KOPT-K1 (cell line): ENCODE results near the gene TEX22.

ENCODE experiments used
- H3K27ac ChIP-seq: fragments of 200-600 bp; sonication (generic); 2 replicates; pipeline ENCODE4 v1.5.1; 2016; ENCODE audit warnings: antibody characterized with exemption, mild to moderate bottlenecking, low read depth, low read length; ENCODE audit not compliant: poor library complexity, severe bottlenecking
- H3K36me3 ChIP-seq: fragments of 200-600 bp; sonication (generic); 2 replicates; pipeline ENCODE4 v1.5.1; 2017; ENCODE audit warnings: antibody characterized with exemption, mild to moderate bottlenecking, low read length, moderate library complexity; ENCODE audit not compliant: insufficient read depth
- H3K9me3 ChIP-seq: fragments of 200-600 bp; sonication (generic); 2 replicates; pipeline ENCODE4 v1.5.1; 2017; ENCODE audit warnings: antibody characterized with exemption, low read length, mild to moderate bottlenecking; ENCODE audit not compliant: insufficient read depth, poor library complexity, severe bottlenecking

Gene TEX22

GRCh38 chr14:105423488-105424195, 25.3 kb downstream of the TEX22 start:
- H3K27ac ChIP-seq, result no peak overlapping the region
- H3K36me3 ChIP-seq, result peaks cover 63% of the 10 kb centered on the region

DNA sequence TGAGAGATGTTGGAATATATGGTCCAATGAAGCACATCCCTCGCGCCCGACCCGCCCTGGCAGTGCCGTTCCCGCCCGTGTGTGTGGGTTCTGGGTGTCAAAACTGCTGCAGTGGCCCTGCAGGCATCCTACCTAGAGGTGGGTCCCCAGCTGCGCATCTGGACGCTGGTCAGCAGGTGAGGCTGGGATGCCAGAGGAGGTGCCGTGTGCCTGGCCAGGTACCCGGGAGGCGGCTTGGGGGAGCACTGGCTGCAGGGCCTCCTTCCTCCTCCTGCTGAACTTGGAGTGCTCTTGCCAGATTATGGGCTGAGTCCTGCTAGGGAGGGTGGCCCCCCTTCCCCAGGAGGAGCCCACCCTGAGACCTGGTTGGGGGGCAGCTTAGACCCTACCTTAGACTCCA, 26.5 kb downstream of the TEX22 start:
- Histone ChIP-seq H3K9me3 (peaks cover under 1% of the 10 kb centered on the region), H3K36me3 (peaks cover 70% of the 10 kb centered on the region)

More at GRCh38 chr14:105423488-105424195, 25.3 kb downstream of the TEX22 start:
- H3K9me3 ChIP-seq, result no peaks in the 10 kb centered on the region

DNA sequence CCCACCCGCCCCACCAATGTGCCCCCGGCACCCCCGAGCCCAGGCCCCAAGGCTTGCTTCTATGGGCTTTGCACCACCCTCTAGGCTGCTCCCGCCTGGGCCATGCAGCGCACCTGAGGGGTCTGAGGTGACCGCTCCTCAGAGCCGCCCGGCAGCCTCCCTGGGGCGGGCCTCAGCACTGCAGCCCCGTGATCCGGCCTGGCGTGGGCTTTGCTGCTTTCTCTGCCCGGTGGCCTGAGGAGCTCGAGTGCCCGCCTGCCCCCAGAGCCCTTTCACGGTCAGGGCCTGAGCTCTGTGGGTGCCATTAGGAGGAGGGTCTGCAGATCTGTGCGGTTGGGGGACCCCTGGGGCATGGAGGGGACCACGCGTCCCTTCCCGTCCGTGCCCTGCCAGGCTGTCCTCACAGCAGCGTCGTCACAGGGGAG, 27.5 kb downstream of the TEX22 start:
- H3K36me3 ChIP-seq, result peaks cover 79% of the 10 kb centered on the region
- H3K9me3 ChIP-seq, result peaks cover 10% of the 10 kb centered on the region
- no peak overlapping the region for H3K27ac ChIP-seq

More for the DNA sequence above, 26.5 kb downstream of the TEX22 start:
- no peak overlapping the region for H3K27ac ChIP-seq

DNA sequence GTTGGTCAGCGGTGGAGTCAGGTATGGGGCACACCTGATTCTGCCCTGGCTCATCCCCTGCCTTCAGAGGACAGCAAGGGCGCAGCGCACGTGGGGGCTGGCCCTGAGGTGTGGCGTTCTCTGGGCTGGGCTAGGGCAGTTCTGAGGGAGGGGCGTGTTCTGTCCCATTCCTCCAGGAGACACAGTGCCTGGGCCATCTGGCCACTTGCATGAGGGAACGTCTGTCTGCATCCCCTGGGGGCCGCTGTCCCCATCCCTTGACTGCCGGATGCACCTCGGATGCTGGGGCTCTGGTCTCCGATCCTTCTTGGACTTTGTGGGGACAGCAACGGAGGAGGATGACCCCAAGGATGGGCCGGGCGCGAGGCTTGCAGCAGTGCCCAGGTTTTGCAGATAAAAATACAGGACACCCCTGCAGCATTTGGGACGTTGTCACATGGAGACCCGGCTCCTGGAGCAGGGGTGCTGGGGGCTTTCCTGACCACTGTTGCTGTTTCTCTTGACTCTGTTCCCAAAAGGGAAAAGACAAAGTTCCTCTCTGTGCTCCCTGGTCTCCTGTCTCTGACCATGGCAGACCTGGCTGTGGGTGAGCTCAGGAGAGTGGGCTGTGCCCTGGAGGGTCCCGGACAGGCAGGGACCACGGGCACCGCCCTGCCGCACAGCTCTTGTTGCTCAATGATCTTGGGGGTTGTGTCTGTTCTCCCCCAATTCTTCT, 28.2 kb downstream of the TEX22 start:
- Histone ChIP-seq H3K27ac (no peak overlapping the region), H3K36me3 (peaks cover 87% of the 10 kb centered on the region), H3K9me3 (peaks cover 17% of the 10 kb centered on the region)

GRCh38 chr14:105427412-105427811, 29.1 kb downstream of the TEX22 start:
- Histone ChIP-seq H3K27ac (no peak overlapping the region), H3K36me3 (peaks cover 85% of the 10 kb centered on the region), H3K9me3 (peaks cover 18% of the 10 kb centered on the region)

DNA sequence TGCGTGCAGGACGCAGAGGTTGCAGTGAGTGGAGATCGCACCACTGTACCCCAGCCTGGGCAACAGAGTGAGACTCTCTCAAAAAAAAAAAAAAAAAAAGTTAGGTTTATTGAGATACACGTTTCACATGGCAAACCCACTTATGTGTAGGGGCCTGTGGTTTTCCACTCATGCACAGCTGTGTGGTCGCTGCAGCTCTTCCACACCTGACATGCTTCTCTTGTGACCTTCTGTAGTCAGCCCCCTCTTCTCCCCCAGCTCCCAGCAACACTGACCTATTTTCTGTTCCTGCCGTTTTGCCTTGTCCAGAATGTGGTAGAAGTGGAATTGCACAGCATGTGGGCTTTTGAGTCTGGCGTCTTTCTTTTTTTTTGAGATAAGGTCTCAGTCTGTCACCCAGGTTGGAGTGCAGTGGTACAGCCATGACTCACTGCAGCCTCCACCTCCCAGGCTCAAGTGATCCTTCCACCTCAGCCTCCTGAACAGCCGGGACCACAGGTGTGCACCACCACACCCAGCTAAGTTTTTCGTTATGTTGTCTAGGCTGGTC, 29.7 kb downstream of the TEX22 start:
- H3K9me3 ChIP-seq, result peaks cover 18% of the 10 kb centered on the region
- no peak overlapping the region for H3K27ac ChIP-seq
- H3K36me3 ChIP-seq, result peaks cover 87% of the 10 kb centered on the region

DNA sequence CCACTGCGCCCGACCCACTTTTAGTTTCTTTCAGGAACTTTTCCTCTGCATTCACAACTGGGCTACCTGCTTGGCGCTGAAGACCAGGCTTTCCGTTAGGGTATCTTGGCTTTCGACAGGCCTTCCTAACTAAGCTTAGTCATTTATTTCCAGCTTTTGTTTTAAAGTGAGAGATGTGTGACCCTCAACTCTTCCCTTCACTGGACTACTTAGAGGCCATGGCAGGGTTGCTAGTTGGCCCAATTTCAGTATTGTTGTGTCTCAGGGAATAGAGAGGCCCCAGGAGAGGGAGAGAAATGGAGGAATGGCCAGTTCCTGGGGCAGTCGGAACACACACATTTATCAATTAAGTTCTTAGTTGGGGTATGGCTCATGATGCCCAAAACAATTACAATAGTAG, 31.7 kb downstream of the TEX22 start:
- Histone ChIP-seq H3K9me3 (peaks cover 18% of the 10 kb centered on the region), H3K27ac (no peak overlapping the region), H3K36me3 (peaks cover 80% of the 10 kb centered on the region)

- Histone ChIP-seq H3K27ac (no peak overlapping the region), H3K9me3 (peaks cover 22% of the 10 kb centered on the region), H3K36me3 (peaks cover 80% of the 10 kb centered on the region)
Measured at GRCh38 chr14:105430565-105430964, 32.2 kb downstream of the TEX22 start.

- Histone ChIP-seq H3K27ac (no peak overlapping the region), H3K36me3 (peaks cover 81% of the 10 kb centered on the region), H3K9me3 (peaks cover 24% of the 10 kb centered on the region)
Measured at GRCh38 chr14:105431256-105431655, 32.9 kb downstream of the TEX22 start.

DNA sequence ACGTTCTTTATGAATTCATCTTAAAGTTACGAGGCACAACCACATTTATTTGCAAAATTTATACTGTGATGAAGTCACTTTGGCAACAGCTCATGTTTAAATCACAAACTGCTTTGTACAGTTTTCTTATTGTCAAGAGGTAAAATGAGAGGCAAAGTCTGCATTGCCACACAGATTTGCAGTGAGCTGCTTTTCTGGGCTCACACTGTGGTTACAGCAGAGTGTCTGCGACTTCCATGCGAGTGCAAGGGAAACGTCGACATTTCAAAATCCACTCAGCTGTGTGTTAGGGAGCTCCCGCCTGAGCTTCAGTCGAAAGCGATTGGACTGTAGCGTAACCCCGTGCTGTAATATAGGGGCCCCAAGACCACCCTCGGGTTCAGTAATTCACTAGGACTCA, 34.3 kb downstream of the TEX22 start:
- Histone ChIP-seq H3K36me3 (peaks cover 80% of the 10 kb centered on the region), H3K27ac (no peak overlapping the region), H3K9me3 (peaks cover 24% of the 10 kb centered on the region)

DNA sequence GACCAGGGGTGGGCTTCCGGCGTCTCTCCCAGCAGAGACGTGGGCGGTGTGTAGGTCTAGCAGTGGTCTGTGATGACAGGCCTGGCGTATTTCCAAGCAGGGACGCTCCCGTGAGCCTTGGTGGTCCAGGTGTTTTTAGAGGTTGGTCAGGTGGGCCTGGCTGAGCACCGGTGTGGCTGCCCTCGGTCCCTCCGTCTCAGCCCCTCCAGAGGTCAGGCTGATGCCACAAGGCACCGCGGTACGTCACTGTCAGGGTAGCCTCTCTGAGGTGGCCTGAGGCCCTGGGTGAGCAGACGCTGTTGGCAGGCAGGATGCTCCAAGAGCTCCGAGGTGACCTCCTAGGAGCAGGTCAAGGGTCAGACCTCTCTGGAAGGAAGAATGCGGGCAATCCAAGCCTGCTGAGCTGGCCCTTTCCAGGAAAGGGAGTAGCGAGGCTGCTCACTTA, 34.8 kb downstream of the TEX22 start:
- Histone ChIP-seq H3K27ac (no peak overlapping the region), H3K9me3 (peaks cover 24% of the 10 kb centered on the region), H3K36me3 (peaks cover 80% of the 10 kb centered on the region)

- H3K9me3 ChIP-seq, result peaks cover 9% of the 10 kb centered on the region
- H3K36me3 ChIP-seq, result peaks cover 84% of the 10 kb centered on the region
- H3K27ac ChIP-seq, result no peak overlapping the region
Measured at GRCh38 chr14:105436402-105436801, 38.1 kb downstream of the TEX22 start.

GRCh38 chr14:105436891-105437722, 38.8 kb downstream of the TEX22 start:
- Histone ChIP-seq H3K36me3 (peaks cover 84% of the 10 kb centered on the region), H3K27ac (no peak overlapping the region), H3K9me3 (peaks cover 7% of the 10 kb centered on the region)

GRCh38 chr14:105437723-105438500, 39.6 kb downstream of the TEX22 start:
- Histone ChIP-seq H3K9me3 (peaks cover 7% of the 10 kb centered on the region), H3K36me3 (peaks cover 88% of the 10 kb centered on the region), H3K27ac (no peak overlapping the region)
